WTC11 (cell line): ENCODE data around the gene KNOP1. TPM values are rescaled to one million over a fixed set of nuclear protein-coding genes. Genes with fewer than 3 reads are reported as not detected.

Source experiments
- ATAC-seq: fragments of 200-7000 bp; cut with Tn5 transposase; 2 replicates; pipeline ENCODE4 v1.10.0; 2021; ENCODE audit warnings: mild to moderate bottlenecking, moderate library complexity
- CTCF ChIA-PET: fragments of 300-600 bp; sonication (Branson Sonifier 250); formaldehyde crosslinking; loops from one replicate; lab custom pipeline; 2021; ENCODE audit warnings: antibody characterized with exemption; lab: Charles Lee
- POLR2A ChIA-PET: fragments of 350-600 bp; sonication (Branson Sonifier 250); formaldehyde crosslinking; loops from one replicate; lab custom pipeline; 2021; ENCODE audit warnings: antibody characterized with exemption; lab: Charles Lee
- DNase-seq: peaks from one replicate; pipeline ENCODE4 v3.0.0; 2021; ENCODE audit warnings: low spot score
- H3K27ac Mint-ChIP-seq: 2 replicates; pipeline ENCODE4 v1.8.0; 2021; ENCODE audit warnings: mixed read lengths
- H3K27me3 Mint-ChIP-seq: 2 replicates; pipeline ENCODE4 v1.8.0; 2021; ENCODE audit warnings: low read depth, mild to moderate bottlenecking, moderate library complexity, mixed read lengths
- H3K36me3 Mint-ChIP-seq: 2 replicates; pipeline ENCODE4 v1.8.0; 2021; ENCODE audit warnings: mixed read lengths
- H3K4me1 Mint-ChIP-seq: 2 replicates; pipeline ENCODE4 v1.8.0; 2022; ENCODE audit warnings: mixed read lengths
- H3K4me3 Mint-ChIP-seq: 2 replicates; pipeline ENCODE4 v1.8.0; 2021; ENCODE audit warnings: mild to moderate bottlenecking, moderate library complexity, mixed read lengths
- H3K9me3 Mint-ChIP-seq: 2 replicates; pipeline ENCODE4 v1.8.0; 2021; ENCODE audit warnings: mixed read lengths
- AFF4 ChIP-seq: sonication (generic); formaldehyde crosslinking; IDR thresholded peaks from 2 replicates; pipeline ENCODE4 v1.8.1; 2023; ENCODE audit warnings: mild to moderate bottlenecking, missing genetic modification reagents, borderline replicate concordance
- E2F4 ChIP-seq: sonication (generic); formaldehyde crosslinking; IDR thresholded peaks from 2 replicates; pipeline ENCODE4 v1.8.1; 2022; ENCODE audit warnings: low read depth, mild to moderate bottlenecking, moderate library complexity, missing genetic modification reagents, borderline replicate concordance
- ELF4 ChIP-seq: sonication (generic); formaldehyde crosslinking; IDR thresholded peaks from 2 replicates; pipeline ENCODE4 v1.8.1; 2022; ENCODE audit warnings: low read depth, mild to moderate bottlenecking, moderate library complexity, missing genetic modification reagents
- ERG ChIP-seq: fragments of 250-450 bp; sonication (Bioruptor Pico); IDR thresholded peaks from 2 replicates; pipeline ENCODE4 v1.8.0; 2021; ENCODE audit warnings: mild to moderate bottlenecking
- FOXJ3 ChIP-seq: sonication (generic); formaldehyde crosslinking; IDR thresholded peaks from 2 replicates; pipeline ENCODE4 v1.9.0; 2021; ENCODE audit warnings: missing genetic modification reagents, mild to moderate bottlenecking, borderline replicate concordance
- FOXP1 ChIP-seq: sonication (generic); formaldehyde crosslinking; IDR thresholded peaks from 2 replicates; pipeline ENCODE4 v1.8.0; 2022; ENCODE audit warnings: missing genetic modification reagents, mild to moderate bottlenecking, moderate library complexity, borderline replicate concordance
- GABPB1 ChIP-seq: sonication (generic); formaldehyde crosslinking; IDR thresholded peaks from 2 replicates; pipeline ENCODE4 v1.8.1; 2023; ENCODE audit warnings: mild to moderate bottlenecking, missing genetic modification reagents
- NR1H2 ChIP-seq: sonication (generic); formaldehyde crosslinking; IDR thresholded peaks from 2 replicates; pipeline ENCODE4 v1.9.0; 2021; ENCODE audit warnings: mild to moderate bottlenecking, moderate library complexity, missing genetic modification reagents
- NR2C2 ChIP-seq: sonication (generic); formaldehyde crosslinking; IDR thresholded peaks from 2 replicates; pipeline ENCODE4 v1.8.0; 2022; ENCODE audit warnings: mild to moderate bottlenecking, missing genetic modification reagents
- OVOL2 ChIP-seq: fragments of 250-450 bp; sonication (Bioruptor Pico); IDR thresholded peaks from 2 replicates; pipeline ENCODE4 v1.9.0; 2021; ENCODE audit warnings: mild to moderate bottlenecking, borderline replicate concordance
- PREB ChIP-seq: sonication (generic); formaldehyde crosslinking; IDR thresholded peaks from 2 replicates; pipeline ENCODE4 v1.8.1; 2022; ENCODE audit warnings: mild to moderate bottlenecking, missing genetic modification reagents, moderate library complexity, borderline replicate concordance
- RELA ChIP-seq: sonication (generic); formaldehyde crosslinking; IDR thresholded peaks from 2 replicates; pipeline ENCODE4 v1.8.1; 2022; ENCODE audit warnings: missing genetic modification reagents, mild to moderate bottlenecking, borderline replicate concordance
- SMAD3 ChIP-seq: sonication (generic); formaldehyde crosslinking; IDR thresholded peaks from 2 replicates; pipeline ENCODE4 v1.8.0; 2022; ENCODE audit warnings: missing genetic modification reagents, mild to moderate bottlenecking, borderline replicate concordance
- SOX15 ChIP-seq: fragments of 250-450 bp; sonication (Bioruptor Pico); IDR thresholded peaks from 2 replicates; pipeline ENCODE4 v1.9.0; 2021; ENCODE audit warnings: mild to moderate bottlenecking
- USF2 ChIP-seq: sonication (generic); formaldehyde crosslinking; IDR thresholded peaks from 2 replicates; pipeline ENCODE4 v1.8.1; 2023; ENCODE audit warnings: mild to moderate bottlenecking, missing genetic modification reagents, moderate library complexity
- ZNF121 ChIP-seq: sonication (generic); formaldehyde crosslinking; IDR thresholded peaks from 2 replicates; pipeline ENCODE4 v1.8.0; 2023; ENCODE audit warnings: missing genetic modification reagents
- ZNF396 ChIP-seq: fragments of 250-450 bp; sonication (Bioruptor Pico); IDR thresholded peaks from 2 replicates; pipeline ENCODE4 v1.8.0; 2021; ENCODE audit warnings: mild to moderate bottlenecking, moderate library complexity, borderline replicate concordance
- ZNF512 ChIP-seq: sonication (generic); formaldehyde crosslinking; IDR thresholded peaks from 2 replicates; pipeline ENCODE4 v1.8.1; 2022; ENCODE audit warnings: missing genetic modification reagents, borderline replicate concordance
- total RNA-seq: library from RNA; stranded (reverse); gene quantifications from 3 replicates; pipeline ENCODE4 v1.2.3, GENCODE V29; 2021

KNOP1 gene
- total RNA-seq, 1 experiment from 2014 or later = 102 TPM

GRCh38 chr16:19767497-19767896, 49.5 kb upstream of the KNOP1 start (continued):
- TF ChIP-seq AFF4 (CRISPR knock-in tag) = no peak
- no peak for TF ChIP-seq FOXP1 (CRISPR knock-in tag)
- TF ChIP-seq FOXJ3 (CRISPR knock-in tag) = no peak
- no peak for TF ChIP-seq E2F4
- no peak for TF ChIP-seq NR1H2 (CRISPR knock-in tag)
- no peak for TF ChIP-seq PREB (CRISPR knock-in tag)
- no peak for TF ChIP-seq OVOL2
- no peak for TF ChIP-seq ERG
- no peak for TF ChIP-seq SMAD3 (CRISPR knock-in tag)
- TF ChIP-seq NR2C2 = no peak
- TF ChIP-seq SOX15 (CRISPR knock-in tag) = no peak
- no peak for TF ChIP-seq ZNF121 (CRISPR knock-in tag)
- TF ChIP-seq GABPB1 (CRISPR knock-in tag) = no peak
- TF ChIP-seq, all 79 proteins: peak for 0

GRCh38 chr16:19766988-19767387, 49.0 kb upstream of the KNOP1 start:
- Mint-ChIP-seq H3K4me1 (peaks cover 19% of the 10 kb centered on the region), H3K27ac (no peak overlapping the region), H3K36me3 (peaks cover 22% of the 10 kb centered on the region), H3K4me3 (no peak overlapping the region), H3K27me3 (no peaks in the 10 kb centered on the region), H3K9me3 (peaks cover 26% of the 10 kb centered on the region)
- ATAC-seq (peak; percentile 53), DNase-seq (no peak)
- TF ChIP-seq RELA (CRISPR knock-in tag) (no peak), USF2 (CRISPR knock-in tag) (no peak), ZNF396 (CRISPR knock-in tag) (no peak), ELF4 (CRISPR knock-in tag) (no peak), ZNF512 (CRISPR knock-in tag) (no peak)
- CTCF ChIA-PET = interaction anchor here (0.9 to 1.4 kb wide), 3 partner anchors 141 to 534 kb away, joined by 3 to 4 read pairs (median 3); no protein-coding TSS in a partner anchor
- POLR2A ChIA-PET = no interaction called here
